Neural cell (in vitro differentiated cells): ENCODE results near the gene MISP.

ENCODE experiments used
- EP300 ChIP-seq: fragments of 450-650 bp; conservative IDR thresholded peaks from 2 replicates; pipeline ENCODE4 v1.6.1; 2014; ENCODE audit warnings: antibody characterized with exemption, mild to moderate bottlenecking, moderate library complexity; ENCODE audit not compliant: poor library complexity, severe bottlenecking
- EZH2 ChIP-seq: fragments of 200-600, 300-800 bp; shearing (Covaris generic), sonication (generic); IDR thresholded peaks from 2 replicates; pipeline ENCODE4 v1.6.1; 2014; ENCODE audit warnings: antibody characterized with exemption, low read length, borderline replicate concordance, mild to moderate bottlenecking; ENCODE audit not compliant: insufficient read depth, poor library complexity, severe bottlenecking
- MXI1 ChIP-seq: fragments of 450-650 bp; conservative IDR thresholded peaks from 2 replicates; pipeline ENCODE4 v1.6.1; 2014; ENCODE audit warnings: antibody characterized with exemption, mild to moderate bottlenecking; ENCODE audit not compliant: poor library complexity, severe bottlenecking
- POLR2AphosphoS5 ChIP-seq: IDR thresholded peaks from 2 replicates; pipeline ENCODE4 v1.6.1; 2012
- RAD21 ChIP-seq: fragments of 450-650 bp; conservative IDR thresholded peaks from 2 replicates; pipeline ENCODE4 v1.6.1; 2014; ENCODE audit warnings: antibody characterized with exemption, mild to moderate bottlenecking, moderate library complexity
- SMC3 ChIP-seq: fragments of 450-650 bp; conservative IDR thresholded peaks from 2 replicates; pipeline ENCODE4 v1.6.1; 2014; ENCODE audit warnings: antibody characterized with exemption, mild to moderate bottlenecking, moderate library complexity; ENCODE audit not compliant: poor library complexity
- TAF1 ChIP-seq: IDR thresholded peaks from 2 replicates; pipeline ENCODE4 v1.6.1; 2012; ENCODE audit warnings: low read depth
- TF ChIP-seq, protein P1 (sequence below): fragments of 450-650 bp; IDR thresholded peaks from 2 replicates; pipeline ENCODE4 v1.5.1; 2014; ENCODE audit warnings: antibody characterized with exemption, mild to moderate bottlenecking, moderate library complexity; ENCODE audit not compliant: poor library complexity, severe bottlenecking

GRCh38 chr19:813219-814151 is 62.6 kb downstream of the MISP start:
- TF ChIP-seq, protein P1, sequence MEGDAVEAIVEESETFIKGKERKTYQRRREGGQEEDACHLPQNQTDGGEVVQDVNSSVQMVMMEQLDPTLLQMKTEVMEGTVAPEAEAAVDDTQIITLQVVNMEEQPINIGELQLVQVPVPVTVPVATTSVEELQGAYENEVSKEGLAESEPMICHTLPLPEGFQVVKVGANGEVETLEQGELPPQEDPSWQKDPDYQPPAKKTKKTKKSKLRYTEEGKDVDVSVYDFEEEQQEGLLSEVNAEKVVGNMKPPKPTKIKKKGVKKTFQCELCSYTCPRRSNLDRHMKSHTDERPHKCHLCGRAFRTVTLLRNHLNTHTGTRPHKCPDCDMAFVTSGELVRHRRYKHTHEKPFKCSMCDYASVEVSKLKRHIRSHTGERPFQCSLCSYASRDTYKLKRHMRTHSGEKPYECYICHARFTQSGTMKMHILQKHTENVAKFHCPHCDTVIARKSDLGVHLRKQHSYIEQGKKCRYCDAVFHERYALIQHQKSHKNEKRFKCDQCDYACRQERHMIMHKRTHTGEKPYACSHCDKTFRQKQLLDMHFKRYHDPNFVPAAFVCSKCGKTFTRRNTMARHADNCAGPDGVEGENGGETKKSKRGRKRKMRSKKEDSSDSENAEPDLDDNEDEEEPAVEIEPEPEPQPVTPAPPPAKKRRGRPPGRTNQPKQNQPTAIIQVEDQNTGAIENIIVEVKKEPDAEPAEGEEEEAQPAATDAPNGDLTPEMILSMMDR: no peak
- no peak for TF ChIP-seq EZH2
- no peak for TF ChIP-seq POLR2AphosphoS5
- TF ChIP-seq EP300: no peak
- no peak for TF ChIP-seq RAD21
- TF ChIP-seq TAF1: no peak
- TF ChIP-seq SMC3: no peak
- no peak for TF ChIP-seq MXI1
